ENCODE data around the gene LHFPL2. TPM values are rescaled to one million over a fixed set of nuclear protein-coding genes. Genes with fewer than 3 reads are reported as not detected.

LHFPL2 gene
- total RNA-seq, 1 donor from 2014 or later: 113 TPM

DNA sequence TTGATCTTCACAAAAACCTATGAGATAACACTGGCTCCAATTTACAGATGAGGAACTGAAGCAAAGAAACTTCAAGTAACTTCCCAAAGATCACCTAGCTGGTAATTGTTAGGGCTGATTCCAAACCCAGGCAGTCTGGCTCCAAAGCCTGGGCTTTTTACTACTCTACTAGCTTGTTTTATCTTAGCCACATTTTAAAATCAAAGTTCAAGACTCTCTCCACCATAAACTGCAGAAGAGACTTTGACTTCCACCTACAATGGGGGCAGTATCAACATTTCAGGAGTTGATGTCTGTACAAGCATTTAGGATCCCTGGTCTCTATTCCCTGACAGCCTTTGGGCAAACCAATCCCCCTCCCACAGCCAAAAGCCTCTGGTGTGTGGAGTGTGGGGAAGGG lies 33.8 kb downstream of the LHFPL2 start:
- TF ChIP-seq, protein P1, sequence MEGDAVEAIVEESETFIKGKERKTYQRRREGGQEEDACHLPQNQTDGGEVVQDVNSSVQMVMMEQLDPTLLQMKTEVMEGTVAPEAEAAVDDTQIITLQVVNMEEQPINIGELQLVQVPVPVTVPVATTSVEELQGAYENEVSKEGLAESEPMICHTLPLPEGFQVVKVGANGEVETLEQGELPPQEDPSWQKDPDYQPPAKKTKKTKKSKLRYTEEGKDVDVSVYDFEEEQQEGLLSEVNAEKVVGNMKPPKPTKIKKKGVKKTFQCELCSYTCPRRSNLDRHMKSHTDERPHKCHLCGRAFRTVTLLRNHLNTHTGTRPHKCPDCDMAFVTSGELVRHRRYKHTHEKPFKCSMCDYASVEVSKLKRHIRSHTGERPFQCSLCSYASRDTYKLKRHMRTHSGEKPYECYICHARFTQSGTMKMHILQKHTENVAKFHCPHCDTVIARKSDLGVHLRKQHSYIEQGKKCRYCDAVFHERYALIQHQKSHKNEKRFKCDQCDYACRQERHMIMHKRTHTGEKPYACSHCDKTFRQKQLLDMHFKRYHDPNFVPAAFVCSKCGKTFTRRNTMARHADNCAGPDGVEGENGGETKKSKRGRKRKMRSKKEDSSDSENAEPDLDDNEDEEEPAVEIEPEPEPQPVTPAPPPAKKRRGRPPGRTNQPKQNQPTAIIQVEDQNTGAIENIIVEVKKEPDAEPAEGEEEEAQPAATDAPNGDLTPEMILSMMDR (IDR thresholded peaks at IDR 0.05): no peak
- Mint-ChIP-seq H3K9me3 (ENCODE audit: unreplicated experiment) (no peaks in the 10 kb centered on the region), H3K4me3 (ENCODE audit: unreplicated experiment) (no peak overlapping the region), H3K4me1 (ENCODE audit: unreplicated experiment) (peaks cover 23% of the 10 kb centered on the region), H3K36me3 (ENCODE audit: unreplicated experiment) (peaks cover 50% of the 10 kb centered on the region), H3K27me3 (ENCODE audit: unreplicated experiment) (no peaks in the 10 kb centered on the region), H3K27ac (ENCODE audit: unreplicated experiment) (no peak overlapping the region)
- no peak for DNase-seq (ENCODE audit: extremely low spot score, unreplicated experiment)

DNA sequence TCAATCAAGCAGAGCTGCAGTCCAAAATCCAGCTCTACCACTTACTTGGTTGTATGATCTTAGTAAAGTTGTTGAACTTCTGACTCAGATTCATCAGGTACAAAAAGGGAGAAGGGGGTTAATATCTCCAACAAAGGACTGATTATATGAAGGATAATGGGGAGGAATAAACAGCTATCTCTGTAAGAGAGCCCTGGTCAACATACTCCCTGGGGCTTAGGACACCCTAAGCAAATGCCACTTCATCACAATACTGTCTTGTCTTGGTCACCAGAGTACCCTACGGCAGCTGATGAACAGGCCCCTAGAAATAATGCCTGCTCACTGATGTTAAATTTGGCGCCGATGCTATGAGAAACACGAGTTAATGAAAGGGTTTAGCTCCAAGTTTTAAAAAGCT lies 34.8 kb downstream of the LHFPL2 start:
- TF ChIP-seq, protein P1 (IDR thresholded peaks at IDR 0.05): no peak
- no peaks in the 10 kb centered on the region for H3K9me3 Mint-ChIP-seq (ENCODE audit: unreplicated experiment)
- peaks cover 23% of the 10 kb centered on the region for H3K4me1 Mint-ChIP-seq (ENCODE audit: unreplicated experiment)
- peak overlapping the region; percentile 4 for H3K27ac Mint-ChIP-seq (ENCODE audit: unreplicated experiment)
- peaks cover 52% of the 10 kb centered on the region for H3K36me3 Mint-ChIP-seq (ENCODE audit: unreplicated experiment)
- no peak for DNase-seq (ENCODE audit: extremely low spot score, unreplicated experiment)
- H3K27me3 Mint-ChIP-seq (ENCODE audit: unreplicated experiment): no peaks in the 10 kb centered on the region
- no peak overlapping the region for H3K4me3 Mint-ChIP-seq (ENCODE audit: unreplicated experiment)

DNA sequence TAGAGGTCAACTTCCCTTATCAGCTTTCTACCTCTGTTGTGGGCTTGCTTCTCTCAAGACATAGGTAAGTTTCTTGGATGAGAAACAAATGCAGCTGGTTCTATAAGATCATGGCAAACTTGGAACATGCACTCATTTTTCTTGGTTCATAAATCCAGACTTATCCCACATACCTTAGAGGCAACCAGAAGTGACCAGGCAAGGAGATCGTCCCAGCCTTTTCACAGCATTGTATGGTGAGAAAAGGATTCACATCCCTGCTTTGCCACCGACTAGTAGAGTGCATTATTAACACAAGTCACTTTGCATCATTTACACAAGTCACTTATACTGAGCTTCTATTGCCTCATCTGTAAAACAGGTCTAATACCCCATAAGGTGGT lies 35.4 kb downstream of the LHFPL2 start:
- H3K9me3 Mint-ChIP-seq (ENCODE audit: unreplicated experiment): no peaks in the 10 kb centered on the region
- TF ChIP-seq, protein P1 (IDR thresholded peaks at IDR 0.05): no peak
- no peaks in the 10 kb centered on the region for H3K27me3 Mint-ChIP-seq (ENCODE audit: unreplicated experiment)
- DNase-seq (ENCODE audit: extremely low spot score, unreplicated experiment): no peak
- H3K27ac Mint-ChIP-seq (ENCODE audit: unreplicated experiment): no peak overlapping the region
- H3K4me1 Mint-ChIP-seq (ENCODE audit: unreplicated experiment): peaks cover 23% of the 10 kb centered on the region
- H3K36me3 Mint-ChIP-seq (ENCODE audit: unreplicated experiment): peaks cover 45% of the 10 kb centered on the region
- H3K4me3 Mint-ChIP-seq (ENCODE audit: unreplicated experiment): no peak overlapping the region

DNA sequence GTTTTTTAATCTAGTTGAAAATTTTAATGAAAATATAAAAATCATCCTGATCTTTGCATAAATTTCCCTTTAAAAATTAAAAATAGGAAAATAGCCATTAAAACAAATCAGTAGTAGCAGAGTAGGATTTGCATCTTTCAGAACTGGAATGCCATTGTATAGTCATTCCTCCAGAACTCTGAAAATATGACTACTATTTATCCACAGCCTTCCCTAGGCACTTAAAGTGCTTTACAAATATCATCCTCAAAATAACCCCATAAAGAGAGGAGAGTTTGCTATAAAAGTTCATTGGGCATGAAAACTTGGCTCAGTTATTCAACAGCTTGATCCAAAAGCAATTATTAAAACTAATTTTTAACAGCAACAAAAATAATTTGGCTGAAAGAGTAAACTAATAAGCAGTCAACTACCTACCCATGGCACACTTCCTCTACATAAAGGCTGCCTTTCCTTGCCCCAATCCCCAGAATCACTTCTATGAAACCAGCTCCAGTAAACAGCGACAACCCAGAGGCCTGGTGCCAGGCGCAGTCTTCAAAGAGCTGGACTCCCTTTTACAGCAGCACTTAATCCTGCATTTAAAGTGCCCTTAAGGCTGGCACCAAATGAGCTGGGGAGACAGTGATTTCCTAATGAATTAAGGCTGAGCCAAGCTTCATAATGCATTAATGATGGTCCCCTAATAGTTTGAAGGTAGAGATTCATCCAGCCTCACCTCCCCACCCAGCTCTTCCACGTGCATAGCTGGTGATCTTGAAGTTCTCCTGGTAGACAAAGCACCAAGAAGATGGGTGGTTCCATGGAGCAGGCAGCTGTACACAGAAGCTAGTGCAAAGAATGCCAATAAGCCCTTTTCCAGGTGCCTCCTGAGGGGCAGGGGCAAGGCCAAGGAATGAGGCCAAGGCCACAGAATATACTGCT lies 36.1 kb downstream of the LHFPL2 start:
- Mint-ChIP-seq H3K27me3 (ENCODE audit: unreplicated experiment) (no peaks in the 10 kb centered on the region), H3K27ac (ENCODE audit: unreplicated experiment) (no peak overlapping the region), H3K9me3 (ENCODE audit: unreplicated experiment) (no peaks in the 10 kb centered on the region), H3K4me3 (ENCODE audit: unreplicated experiment) (no peak overlapping the region), H3K36me3 (ENCODE audit: unreplicated experiment) (peaks cover 48% of the 10 kb centered on the region), H3K4me1 (ENCODE audit: unreplicated experiment) (peaks cover 28% of the 10 kb centered on the region)
- TF ChIP-seq, protein P1 (IDR thresholded peaks at IDR 0.05): no peak
- DNase-seq (ENCODE audit: extremely low spot score, unreplicated experiment): no peak

DNA sequence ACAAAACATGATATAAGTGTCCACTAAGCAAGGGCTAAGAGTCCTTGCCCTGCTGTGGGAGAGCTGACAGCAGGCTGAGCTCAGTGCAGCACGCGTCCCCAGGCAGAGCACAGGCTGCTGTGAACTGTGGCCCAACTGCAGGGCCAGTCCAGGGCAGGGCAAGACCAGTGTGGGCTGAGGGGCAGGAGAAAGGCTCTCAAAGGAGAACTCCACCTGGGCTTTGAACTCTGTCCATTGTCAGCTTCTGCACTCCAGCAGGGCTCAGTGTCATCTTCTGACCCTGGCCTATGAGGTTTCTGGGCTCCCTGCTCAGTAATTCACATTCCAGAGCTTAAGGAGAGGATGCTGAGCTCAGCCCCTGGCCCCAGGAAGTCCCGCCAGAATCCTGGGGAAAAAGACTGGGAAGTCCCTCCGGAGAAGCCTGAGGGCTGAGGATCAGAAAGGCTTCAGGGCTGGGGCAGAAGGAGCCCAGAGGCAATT lies 37.4 kb downstream of the LHFPL2 start:
- no peak overlapping the region for H3K4me3 Mint-ChIP-seq (ENCODE audit: unreplicated experiment)
- peaks cover 33% of the 10 kb centered on the region for H3K4me1 Mint-ChIP-seq (ENCODE audit: unreplicated experiment)
- peaks cover 39% of the 10 kb centered on the region for H3K36me3 Mint-ChIP-seq (ENCODE audit: unreplicated experiment)
- peak overlapping the region; percentile 63 for H3K27ac Mint-ChIP-seq (ENCODE audit: unreplicated experiment)
- H3K9me3 Mint-ChIP-seq (ENCODE audit: unreplicated experiment): no peaks in the 10 kb centered on the region
- DNase-seq (ENCODE audit: extremely low spot score, unreplicated experiment): no peak
- TF ChIP-seq, protein P1 (IDR thresholded peaks at IDR 0.05): no peak
- H3K27me3 Mint-ChIP-seq (ENCODE audit: unreplicated experiment): no peaks in the 10 kb centered on the region
